OCI-LY7 (cell line): ENCODE measurements around the gene CCK. TPM values are rescaled to one million over a fixed set of nuclear protein-coding genes. Genes with fewer than 3 reads are reported as not detected.

Experiments
- BruUV-seq: library from RNA; stranded (reverse); fragments of 400-500 nt; replicated peaks from 2 replicates; lab custom pipeline; 2021; lab: Mats Ljungman, UMichigan
- CTCF ChIA-PET: fragments of 300-600 bp; sonication (Branson Sonifier 250); formaldehyde crosslinking; loops from one replicate; lab custom pipeline; 2022; ENCODE audit warnings: antibody characterized with exemption; ENCODE audit not compliant: unreplicated experiment; lab: Charles Lee
- POLR2A ChIA-PET: fragments of 300-600 bp; sonication (Branson Sonifier 250); formaldehyde crosslinking; loops from one replicate; lab custom pipeline; 2022; ENCODE audit warnings: antibody characterized with exemption; lab: Charles Lee
- DNase-seq: peaks from one replicate; pipeline ENCODE4 v3.0.0-alpha.2; 2015; ENCODE audit warnings: low spot score
- H2AFZ ChIP-seq: fragments of 200-600 bp; sonication (generic), shearing (Covaris generic); 2 replicates; pipeline ENCODE4 v1.6.1; 2014; ENCODE audit warnings: mild to moderate bottlenecking, antibody characterized with exemption, low read length, moderate library complexity
- H3K27ac ChIP-seq: fragments of 200-600 bp; sonication (generic); 2 replicates; pipeline ENCODE4 v1.5.1; 2014; ENCODE audit warnings: mixed run types, low read depth, mild to moderate bottlenecking, moderate library complexity, low read length, inconsistent platforms; ENCODE audit not compliant: poor library complexity, severe bottlenecking
- H3K36me3 ChIP-seq: fragments of 200-600 bp; sonication (generic); 2 replicates; pipeline ENCODE4 v1.6.1; 2014; ENCODE audit warnings: mild to moderate bottlenecking, antibody characterized with exemption, low read length, moderate library complexity, mixed read lengths; ENCODE audit not compliant: insufficient read depth
- H3K4me1 ChIP-seq: fragments of 200-600 bp; sonication (generic); 2 replicates; pipeline ENCODE4 v1.5.1; 2014; ENCODE audit warnings: mild to moderate bottlenecking, low read length; ENCODE audit not compliant: insufficient read depth, poor library complexity, severe bottlenecking
- H3K4me2 ChIP-seq: fragments of 200-600 bp; sonication (generic); 2 replicates; pipeline ENCODE4 v1.6.1; 2014; ENCODE audit warnings: mild to moderate bottlenecking, low read length
- H3K4me3 ChIP-seq: fragments of 200-600 bp; sonication (generic); 2 replicates; pipeline ENCODE4 v1.5.1; 2014; ENCODE audit warnings: mild to moderate bottlenecking, low read depth, low read length; ENCODE audit not compliant: poor library complexity, severe bottlenecking
- H3K79me2 ChIP-seq: fragments of 200-600 bp; sonication (generic); 2 replicates; pipeline ENCODE4 v1.6.1; 2016; ENCODE audit warnings: low read depth, mild to moderate bottlenecking, low read length, moderate library complexity, mixed read lengths; ENCODE audit not compliant: insufficient read depth
- H3K9me2 ChIP-seq: fragments of 200-600 bp; sonication (generic); 2 replicates; pipeline ENCODE4 v1.6.1; 2016; ENCODE audit warnings: mild to moderate bottlenecking, low read length, mixed read lengths; ENCODE audit not compliant: insufficient read depth
- H3K9me3 ChIP-seq: fragments of 200-600 bp; sonication (generic); 2 replicates; pipeline ENCODE4 v1.6.1; 2014; ENCODE audit warnings: mild to moderate bottlenecking, mixed run types, low read length, mixed read lengths
- H4K20me1 ChIP-seq: fragments of 200-600 bp; sonication (generic); 2 replicates; pipeline ENCODE4 v1.6.1; 2014; ENCODE audit warnings: mild to moderate bottlenecking, antibody characterized with exemption, low read length, moderate library complexity, mixed read lengths; ENCODE audit not compliant: insufficient read depth
- EZH2phosphoT487 ChIP-seq: fragments of 200-600 bp; sonication (generic); IDR thresholded peaks from 2 replicates; pipeline ENCODE4 v1.6.1; 2018; ENCODE audit warnings: low read depth, borderline replicate concordance, mild to moderate bottlenecking, mixed run types, antibody characterized with exemption, low read length, moderate library complexity, mixed read lengths
- intact Hi-C: fragments of 100-400 bp; cut with micrococcal nuclease; formaldehyde crosslinking; loops from one replicate; pipeline ENCODE4 v1.10.0; 2022; ENCODE audit not compliant: unreplicated experiment
- total RNA-seq, 2 experiments: library from RNA; depleted of rRNA in 1 of 2; stranded (reverse); fragments of >200 nt in 1 of 2; shearing (Covaris generic) in 1 of 2; gene quantifications; 2 replicates each; pipeline ENCODE4 v1.2.3, GENCODE V29; 2014 to 2022
- TF ChIP-seq, protein P1 (sequence below): fragments of 200-600 bp; sonication (generic); conservative IDR thresholded peaks from 2 replicates; pipeline ENCODE4 v1.5.1; 2014; ENCODE audit warnings: mild to moderate bottlenecking, antibody characterized with exemption, low read length, moderate library complexity, mixed read lengths

The CCK gene
- total RNA-seq, 2 experiments from 2014 or later: not detected

DNA sequence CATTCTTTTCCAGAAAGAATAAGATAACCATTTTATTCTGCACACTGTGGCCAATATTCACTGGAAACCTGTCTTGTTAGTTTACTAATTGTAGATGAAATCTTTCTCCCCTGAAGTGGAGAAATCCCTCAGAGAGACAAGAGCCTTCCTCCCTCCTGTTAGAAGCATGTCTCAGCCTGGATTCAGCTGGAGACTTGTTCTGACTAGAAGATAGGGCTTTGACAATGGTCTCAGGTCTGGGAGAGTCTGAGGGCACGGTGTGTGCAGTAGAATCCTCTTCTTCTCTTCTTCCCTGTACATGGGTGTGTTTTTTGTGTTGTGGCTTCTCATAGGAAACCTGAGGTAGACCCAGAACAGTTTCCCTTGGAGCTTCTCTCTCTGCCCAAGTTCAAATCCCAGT lies 19.9 kb downstream of the CCK start:
- ChIA-PET CTCF (no interaction called here), POLR2A (no interaction called here)
- intact Hi-C loops: loop anchor here (10.0 kb wide), 1 partner anchor 119 kb away; no protein-coding TSS in a partner anchor
- no peak for TF ChIP-seq EZH2phosphoT487
- TF ChIP-seq, protein P1, sequence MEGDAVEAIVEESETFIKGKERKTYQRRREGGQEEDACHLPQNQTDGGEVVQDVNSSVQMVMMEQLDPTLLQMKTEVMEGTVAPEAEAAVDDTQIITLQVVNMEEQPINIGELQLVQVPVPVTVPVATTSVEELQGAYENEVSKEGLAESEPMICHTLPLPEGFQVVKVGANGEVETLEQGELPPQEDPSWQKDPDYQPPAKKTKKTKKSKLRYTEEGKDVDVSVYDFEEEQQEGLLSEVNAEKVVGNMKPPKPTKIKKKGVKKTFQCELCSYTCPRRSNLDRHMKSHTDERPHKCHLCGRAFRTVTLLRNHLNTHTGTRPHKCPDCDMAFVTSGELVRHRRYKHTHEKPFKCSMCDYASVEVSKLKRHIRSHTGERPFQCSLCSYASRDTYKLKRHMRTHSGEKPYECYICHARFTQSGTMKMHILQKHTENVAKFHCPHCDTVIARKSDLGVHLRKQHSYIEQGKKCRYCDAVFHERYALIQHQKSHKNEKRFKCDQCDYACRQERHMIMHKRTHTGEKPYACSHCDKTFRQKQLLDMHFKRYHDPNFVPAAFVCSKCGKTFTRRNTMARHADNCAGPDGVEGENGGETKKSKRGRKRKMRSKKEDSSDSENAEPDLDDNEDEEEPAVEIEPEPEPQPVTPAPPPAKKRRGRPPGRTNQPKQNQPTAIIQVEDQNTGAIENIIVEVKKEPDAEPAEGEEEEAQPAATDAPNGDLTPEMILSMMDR: no peak
- no peaks in the 10 kb centered on the region for H4K20me1 ChIP-seq
- no peak overlapping the region for H3K27ac ChIP-seq
- BruUV-seq: no TSS peak
- no peak for DNase-seq
- H3K79me2 ChIP-seq: no peaks in the 10 kb centered on the region
- H3K36me3 ChIP-seq: no peaks in the 10 kb centered on the region
- no peak overlapping the region for H3K4me3 ChIP-seq
- no peaks in the 10 kb centered on the region for H3K4me1 ChIP-seq
- H2AFZ ChIP-seq: no peak overlapping the region
- H3K9me2 ChIP-seq: no peaks in the 10 kb centered on the region
- no peaks in the 10 kb centered on the region for H3K9me3 ChIP-seq
- no peak overlapping the region for H3K4me2 ChIP-seq

DNA sequence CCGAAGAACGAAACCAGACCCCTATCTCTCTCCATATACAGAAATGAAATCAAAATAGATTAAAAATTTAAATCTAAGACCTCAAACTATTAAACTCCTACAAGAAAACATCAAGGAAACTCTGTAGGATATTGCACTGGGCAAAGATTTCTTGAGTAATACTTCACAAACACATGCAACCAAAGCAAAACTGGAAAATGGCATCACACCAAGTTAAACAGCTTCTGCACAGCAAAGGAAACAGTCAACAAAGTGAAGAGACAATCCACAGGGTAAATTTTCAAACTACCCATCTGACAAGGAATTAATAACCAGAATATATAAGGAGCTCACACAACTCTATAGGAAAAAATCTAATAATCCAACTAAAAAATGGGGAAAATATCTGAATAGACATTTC lies 29.4 kb downstream of the CCK start:
- Histone ChIP-seq H3K4me3 (no peak overlapping the region), H3K27ac (no peak overlapping the region), H4K20me1 (no peaks in the 10 kb centered on the region), H3K9me3 (peaks cover 6% of the 10 kb centered on the region; the same call in 1 of the 2 replicates), H3K79me2 (no peaks in the 10 kb centered on the region), H2AFZ (no peak overlapping the region), H3K36me3 (no peaks in the 10 kb centered on the region), H3K4me2 (no peak overlapping the region), H3K9me2 (no peaks in the 10 kb centered on the region), H3K4me1 (no peaks in the 10 kb centered on the region)
- intact Hi-C loops: no loop called here
- POLR2A ChIA-PET: no interaction called here
- no peak for TF ChIP-seq EZH2phosphoT487
- TF ChIP-seq, protein P1: no peak
- BruUV-seq: no TSS peak
- CTCF ChIA-PET: no interaction called here
- no peak for DNase-seq

DNA sequence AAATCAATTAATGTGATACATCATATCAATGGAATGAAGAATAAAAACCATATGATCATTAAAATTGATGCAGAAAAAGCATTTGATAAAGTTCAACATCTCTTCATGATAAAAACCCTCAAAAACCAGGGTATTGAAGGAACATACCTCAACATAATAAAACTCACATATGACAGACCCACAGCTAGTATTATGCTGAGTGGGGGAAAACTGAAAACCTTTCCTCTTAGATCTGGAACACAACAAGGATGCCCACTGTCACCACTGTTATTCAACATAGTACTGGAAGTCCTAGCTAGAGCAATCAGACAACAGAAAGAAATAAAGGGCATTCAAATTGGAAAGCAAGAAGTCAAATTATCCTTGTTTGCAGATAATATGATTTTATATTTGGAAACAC lies 30.5 kb downstream of the CCK start:
- H3K4me2 ChIP-seq: no peak overlapping the region
- intact Hi-C loops: no loop called here
- H3K9me2 ChIP-seq: no peaks in the 10 kb centered on the region
- H3K4me3 ChIP-seq: no peak overlapping the region
- CTCF ChIA-PET: no interaction called here
- TF ChIP-seq, protein P1: no peak
- TF ChIP-seq EZH2phosphoT487: no peak
- no peak overlapping the region for H2AFZ ChIP-seq
- POLR2A ChIA-PET: no interaction called here
- H3K27ac ChIP-seq: no peak overlapping the region
- H3K4me1 ChIP-seq: no peaks in the 10 kb centered on the region
- BruUV-seq: no TSS peak
- no peaks in the 10 kb centered on the region for H4K20me1 ChIP-seq
- peaks cover 6% of the 10 kb centered on the region; the same call in 1 of the 2 replicates for H3K9me3 ChIP-seq
- DNase-seq: no peak
- no peaks in the 10 kb centered on the region for H3K36me3 ChIP-seq
- no peaks in the 10 kb centered on the region for H3K79me2 ChIP-seq
